ENCODE results near the gene FMNL2.
"Not testable (repeated sequence)": the region's sequence is repeated elsewhere in the genome, so short reads cannot be mapped to it uniquely, and the experiment has no call there.

Gene FMNL2

GRCh38 chr2:152499331-152499816, 164.4 kb downstream of the FMNL2 start:
- DNase-seq, result no peak

DNA sequence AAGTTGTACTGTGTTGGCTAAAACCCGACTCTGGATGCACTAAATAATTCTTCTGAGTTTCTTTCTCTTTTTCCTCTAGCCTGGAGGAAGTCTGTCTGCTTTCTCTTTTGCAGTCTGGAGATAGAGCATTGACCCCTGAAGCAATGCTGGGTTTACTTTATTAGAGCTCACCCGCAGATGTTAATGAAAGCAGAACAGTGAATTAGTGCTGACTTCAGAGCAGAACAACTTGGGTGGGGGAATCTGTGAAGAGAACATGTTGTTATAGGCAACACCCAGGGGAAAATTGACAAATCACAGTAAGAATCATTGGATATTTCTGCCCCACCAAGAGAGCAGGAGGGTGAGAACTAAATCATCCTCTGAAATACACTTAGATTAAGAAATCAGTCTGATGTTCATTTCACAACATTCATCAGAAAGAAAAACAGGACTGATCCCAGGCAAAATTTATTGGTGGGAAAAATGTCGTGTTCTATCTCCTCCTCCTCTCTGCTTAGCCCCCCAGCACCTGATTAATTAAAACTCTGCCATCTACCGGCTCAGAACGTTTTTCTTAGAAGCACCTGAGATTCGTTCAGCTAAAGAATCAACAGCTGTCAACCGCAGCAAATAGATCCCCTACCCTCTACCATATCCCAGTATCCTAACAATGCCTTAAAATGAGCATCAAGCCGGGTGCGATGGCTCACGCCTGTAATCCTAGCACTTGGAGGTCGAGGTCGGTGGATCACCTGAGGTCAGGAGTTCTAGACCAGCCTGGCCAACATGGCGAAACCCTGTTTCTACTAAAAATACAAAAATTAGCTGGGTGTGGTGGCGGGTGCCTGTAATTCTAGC, 165.1 kb downstream of the FMNL2 start:
- DNase-seq, result no peak

- no peak for DNase-seq
Observed at GRCh38 chr2:152500772-152501171, 165.8 kb downstream of the FMNL2 start.

DNA sequence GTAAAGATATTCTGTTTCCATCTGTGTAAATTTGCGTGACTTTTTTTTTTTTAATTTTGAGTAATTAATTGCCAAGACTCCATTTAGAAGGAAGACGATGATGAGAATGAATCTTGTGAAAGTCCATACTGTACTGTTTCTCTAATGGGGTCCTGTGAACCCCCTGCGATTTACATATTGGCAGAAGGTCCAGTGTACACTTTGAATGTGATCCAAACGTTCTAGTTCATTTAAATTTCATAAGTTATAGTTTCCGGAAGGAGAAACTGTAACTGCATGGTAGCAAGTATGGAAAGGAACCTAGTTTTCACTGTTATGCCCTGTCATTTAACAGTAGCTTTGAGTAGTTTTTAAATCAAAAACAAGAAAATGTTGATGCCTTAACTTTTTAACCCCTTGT, 166.7 kb downstream of the FMNL2 start:
- no peak for DNase-seq

GRCh38 chr2:152504618-152505017, 169.6 kb downstream of the FMNL2 start:
- DNase-seq, result no peak

GRCh38 chr2:152505495-152505906, 170.5 kb downstream of the FMNL2 start:
- DNase-seq, result no peak

- DNase-seq, result peak in 1 of 5 donors; percentile 74
Observed at GRCh38 chr2:152506843-152507242, 171.9 kb downstream of the FMNL2 start.

GRCh38 chr2:152507907-152508306, 172.9 kb downstream of the FMNL2 start:
- DNase-seq, result no peak

- DNase-seq, result no peak
Observed at GRCh38 chr2:152508446-152508845, 173.5 kb downstream of the FMNL2 start.

- no peak for DNase-seq
Observed at GRCh38 chr2:152509772-152510491, 175.0 kb downstream of the FMNL2 start.

GRCh38 chr2:152510621-152511020, 175.6 kb downstream of the FMNL2 start:
- no peak for DNase-seq

GRCh38 chr2:152511981-152512380, 177.0 kb downstream of the FMNL2 start:
- no peak for DNase-seq

GRCh38 chr2:152513029-152513428, 178.1 kb downstream of the FMNL2 start:
- DNase-seq, result no peak

GRCh38 chr2:152513681-152514080, 178.7 kb downstream of the FMNL2 start:
- DNase-seq, result no peak

GRCh38 chr2:152518034-152518433, 183.1 kb downstream of the FMNL2 start:
- no peak for DNase-seq

GRCh38 chr2:152518641-152519580, 183.9 kb downstream of the FMNL2 start:
- DNase-seq, result no peak

- no peak for DNase-seq
Observed at GRCh38 chr2:152519581-152519952, 184.6 kb downstream of the FMNL2 start.

DNA sequence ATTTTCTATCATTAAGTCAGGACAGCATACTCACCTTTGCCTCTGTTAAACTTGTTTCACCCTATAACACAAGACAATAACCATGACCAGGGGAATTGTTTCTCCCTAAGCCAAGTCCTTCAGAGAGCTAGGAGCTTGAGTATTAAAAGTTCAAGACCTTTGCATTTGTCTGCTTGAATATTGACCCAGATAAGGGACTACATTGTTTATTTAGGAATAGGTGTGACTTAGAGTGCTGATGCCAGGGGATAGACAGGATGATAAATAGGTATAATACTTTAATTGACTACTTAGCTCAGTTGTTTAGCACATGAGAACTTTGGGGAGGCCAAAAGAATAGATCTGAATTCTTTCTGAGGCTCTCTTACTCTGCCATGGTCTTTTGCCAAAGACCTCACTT, 185.8 kb downstream of the FMNL2 start:
- DNase-seq, result no peak

DNA sequence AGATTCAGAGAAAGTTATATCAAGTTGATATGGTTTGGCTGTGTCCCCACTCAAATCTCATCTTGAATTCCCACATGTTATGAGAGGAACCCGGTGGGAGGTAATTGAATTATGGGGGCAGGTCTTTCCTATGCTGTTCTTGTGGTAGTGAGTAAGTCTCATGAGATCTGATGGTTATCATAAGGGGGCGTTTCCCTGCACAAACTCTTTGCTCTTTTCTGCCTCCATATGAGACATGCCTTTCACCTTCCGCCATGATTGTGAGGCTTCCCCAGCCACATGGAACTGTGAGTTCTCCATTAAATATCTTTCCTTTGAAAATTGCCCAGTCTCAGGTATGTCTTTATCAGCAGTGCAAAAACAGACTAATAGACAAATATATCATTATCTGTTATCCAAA, 187.5 kb downstream of the FMNL2 start:
- not testable (repeated sequence) for DNase-seq

GRCh38 chr2:152523091-152523490, 188.1 kb downstream of the FMNL2 start:
- no peak for DNase-seq

GRCh38 chr2:152525277-152525838, 190.4 kb downstream of the FMNL2 start:
- no peak for DNase-seq

GRCh38 chr2:152529420-152530115, 194.6 kb downstream of the FMNL2 start:
- no peak for DNase-seq

Measured in T-helper 1 cell (primary cell).